Adrenal gland (tissue), 5 donors: ENCODE data around the gene PRDM16.

Experiments
- CTCF ChIP-seq, 6 experiments: fragments of 450-650 bp in 4 of 6; fragments of 200-600 bp in 2 of 6; sonication (generic) in 1 of 6; IDR thresholded peaks; 1 replicate in 5 of 6; 2 replicates in 1 of 6; pipeline versions ENCODE4 v1.5.1 to v1.8.0; 2016 to 2021; ENCODE audit warnings: antibody characterized with exemption in 6 of 6, mild to moderate bottlenecking in 2 of 6, moderate library complexity in 1 of 6
- POLR2A ChIP-seq, 2 donors: fragments of 450-650 bp; IDR thresholded peaks; one replicate each; pipeline ENCODE4 v1.6.1; 2017; ENCODE audit warnings: antibody characterized with exemption in 2 of 2, mild to moderate bottlenecking in 2 of 2, moderate library complexity in 1 of 2
- donor health status: DM: no; HTN: no; CAD: no.

- TF ChIP-seq CTCF (IDR thresholded peaks at IDR 0.05) (no peak), POLR2A (IDR thresholded peaks at IDR 0.05) (no peak)
Measured at GRCh38 chr1:3141836-3142235, 72.8 kb downstream of the PRDM16 start.
